HepG2 (cell line): ENCODE data around the gene PDPK1. TPM values are rescaled to one million over a fixed set of nuclear protein-coding genes. Genes with fewer than 3 reads are reported as not detected.
"Not testable (repeated sequence)": the region's sequence is repeated elsewhere in the genome, so short reads cannot be mapped to it uniquely, and the experiment has no call there.

Source experiments
- ATAC-seq: fragments of 200-7000 bp; cut with Tn5 transposase; 3 replicates; pipeline ENCODE4 v1.9.1; 2020; ENCODE audit warnings: mild to moderate bottlenecking, moderate library complexity
- BruUV-seq: library from RNA; stranded (reverse); fragments of 400-500 nt; replicated peaks from 2 replicates; lab custom pipeline; 2021; lab: Mats Ljungman, UMichigan
- CTCF ChIA-PET: fragments of 300-600 bp; formaldehyde crosslinking; extraction: SDS; loops from one replicate; lab custom pipeline; 2021; ENCODE audit warnings: low total read pairs, inconsistent platforms, low intra/inter-chr PET ratio; lab: Yijun Ruan, JAX
- POLR2A ChIA-PET: fragments of 350-600 bp; sonication (Branson Sonifier 250); formaldehyde crosslinking; loops from one replicate; lab custom pipeline; 2020; ENCODE audit warnings: antibody characterized with exemption, inconsistent platforms; lab: Yijun Ruan, JAX
- DNase-seq: peaks from one replicate; pipeline ENCODE4 v3.0.0-alpha.2; 2015; ENCODE audit warnings: low spot score
- FAIRE-seq: peaks from 3 replicates; lab custom pipeline; 2011; peaks lifted over from hg19 to GRCh38; lab: Jason Lieb, UNC
- H2AFZ ChIP-seq: one replicate; pipeline ENCODE4 v1.6.1; 2011; ENCODE audit warnings: low read length, inconsistent platforms
- H3K27ac ChIP-seq: fragments of 300-600 bp; 3 replicates; pipeline ENCODE4 v1.8.0; 2011; ENCODE audit warnings: mixed run types, mild to moderate bottlenecking, mixed read lengths, low read length, inconsistent platforms; ENCODE audit not compliant: insufficient read depth; ENCODE audit errors: extremely low read length
- H3K27me3 ChIP-seq, 2 experiments: fragments of 200-600 bp in 1 of 2; 2 replicates in 1 of 2; 3 replicates in 1 of 2; pipeline versions ENCODE4 v1.6.0 to v1.8.0; 2011; ENCODE audit warnings: low read length in 2 of 2, mild to moderate bottlenecking in 2 of 2, moderate library complexity in 2 of 2, inconsistent platforms in 1 of 2; ENCODE audit not compliant: insufficient read depth in 2 of 2, control insufficient read depth in 1 of 2
- H3K36me3 ChIP-seq, 2 experiments: fragments of 200-600 bp in 1 of 2; replicated peaks in 1 of 2; 2 replicates in 1 of 2; 3 replicates in 1 of 2; pipeline versions ENCODE4 v1.5.1 to v1.8.0; 2011; ENCODE audit warnings: low read length in 2 of 2, inconsistent platforms in 1 of 2; ENCODE audit not compliant: insufficient read depth in 2 of 2, control insufficient read depth in 1 of 2
- H3K4me1 ChIP-seq: 2 replicates; pipeline ENCODE4 v1.5.1; 2012; ENCODE audit warnings: low read length, inconsistent platforms; ENCODE audit not compliant: insufficient read depth
- H3K4me2 ChIP-seq: 2 replicates; pipeline ENCODE4 v1.6.0; 2011; ENCODE audit warnings: low read depth, low read length, inconsistent platforms
- H3K4me3 ChIP-seq, 3 experiments: fragments of 200-600 bp in 1 of 3; sonication (generic), shearing (Covaris generic) in 1 of 3; replicated peaks in 1 of 3; 2 replicates each; pipeline ENCODE4 v1.5.1; 2011 to 2016; ENCODE audit warnings: low read length in 3 of 3, inconsistent platforms in 2 of 3, low read depth in 2 of 3, mild to moderate bottlenecking in 2 of 3, control low read depth in 1 of 3, mixed read lengths in 1 of 3; ENCODE audit not compliant: insufficient read depth in 1 of 3
- H3K79me2 ChIP-seq: one replicate; pipeline ENCODE4 v1.6.1; 2011; ENCODE audit warnings: low read length, inconsistent platforms; ENCODE audit not compliant: insufficient read depth
- H3K9ac ChIP-seq: 2 replicates; pipeline ENCODE4 v1.6.0; 2011; ENCODE audit warnings: mild to moderate bottlenecking, low read depth, low read length, inconsistent platforms; ENCODE audit not compliant: insufficient read depth
- H3K9me3 ChIP-seq: 2 replicates; pipeline ENCODE4 v1.5.1; 2012; ENCODE audit warnings: mild to moderate bottlenecking, low read length
- H4K20me1 ChIP-seq: 2 replicates; pipeline ENCODE4 v1.6.0; 2011; ENCODE audit warnings: inconsistent platforms, mild to moderate bottlenecking, low read length, moderate library complexity; ENCODE audit not compliant: insufficient read depth
- KDM1A ChIP-seq: IDR thresholded peaks from 2 replicates; pipeline ENCODE4 v1.6.1; 2016; ENCODE audit warnings: missing compliant biosample characterization
- NR2F2 ChIP-seq: IDR thresholded peaks from 2 replicates; pipeline ENCODE4 v1.6.1; 2012; ENCODE audit warnings: low read depth, inconsistent platforms, borderline replicate concordance
- POLR2A ChIP-seq, 2 experiments: IDR thresholded peaks; 2 replicates each; pipeline ENCODE4 v1.6.1; 2011; ENCODE audit warnings: low read depth in 2 of 2, low read length in 2 of 2, mild to moderate bottlenecking in 1 of 2, moderate library complexity in 1 of 2; ENCODE audit not compliant: insufficient read depth in 1 of 2
- RXRB ChIP-seq: IDR thresholded peaks from 2 replicates; pipeline ENCODE4 v1.6.1; 2016; ENCODE audit warnings: borderline replicate concordance, missing genetic modification reagents, missing compliant biosample characterization
- ZMYM3 ChIP-seq: sonication (generic); formaldehyde crosslinking; IDR thresholded peaks from 2 replicates; pipeline ENCODE4 v1.5.1; 2020; ENCODE audit warnings: mild to moderate bottlenecking, missing genetic modification reagents
- ZNF121 ChIP-seq: sonication (generic); formaldehyde crosslinking; IDR thresholded peaks from 2 replicates; pipeline ENCODE4 v1.5.0; 2020; ENCODE audit warnings: mild to moderate bottlenecking, missing genetic modification reagents
- ZNF629 ChIP-seq: sonication (generic); formaldehyde crosslinking; conservative IDR thresholded peaks from 2 replicates; pipeline ENCODE4 v1.5.0; 2020; ENCODE audit warnings: missing genetic modification reagents
- WGBS: methylation state at CpG from one replicate; pipeline ENCODE4 v1.1.6; 2017; ENCODE audit warnings: low lambda C conversion rate; 5-methylcytosine and 5-hydroxymethylcytosine counted together
- in situ Hi-C: cut with HindIII; loops from 2 replicates; pipeline ENCODE4 v1.10.0; 2017; ENCODE audit warnings: low pct_unique_long_range_greater_than_20kb; ENCODE audit not compliant: extremely low pct_ligation_motif_present
- intact Hi-C: fragments of 100-400 bp; cut with micrococcal nuclease; formaldehyde crosslinking; loops from one replicate; pipeline ENCODE4 v1.10.0; 2022; ENCODE audit not compliant: unreplicated experiment
- polyA plus RNA-seq, 8 experiments: library from polyadenylated mRNA; depleted of rRNA in 3 of 8; stranded (reverse) in 7 of 8; unstranded in 1 of 8; fragments of >200 nt; fragmentation: Illumina TruSeq in 4 of 8; extraction: Trizol in 4 of 8; gene quantifications; 2 replicates each; pipeline versions ENCODE4 v1.2.1 to v1.2.3, GENCODE V29; 2011 to 2016; ENCODE audit warnings: low read depth in 4 of 8, missing spikeins in 1 of 8, mixed read lengths in 1 of 8; ENCODE audit not compliant: insufficient read depth in 1 of 8
- total RNA-seq, 5 experiments: library from RNA; depleted of rRNA; stranded (reverse); fragments of >200 nt; fragmentation: Illumina TruSeq; extraction: Trizol; gene quantifications; 2 replicates each; pipeline ENCODE4 v1.2.3, GENCODE V29; 2016; ENCODE audit warnings: low read depth in 1 of 5

Gene PDPK1
- total and polyA plus RNA-seq, 2 of the 13 experiments (the other 11 are each of a cell fraction or from before 2014, with no cell fraction given), result 59.6 to 129 TPM

GRCh38 chr16:2533912-2534311 is 3.9 kb upstream of the PDPK1 start:
- no peak overlapping the region for H3K4me2 ChIP-seq
- DNase-seq (no peak), FAIRE-seq (no peak), ATAC-seq (no peak)
- no peaks in the 10 kb centered on the region for H3K27me3 ChIP-seq
- ChIA-PET CTCF (no interaction called here), POLR2A (interaction anchor here (2.2 kb wide), 1 partner anchor 19 kb away, joined by 10 read pairs; the partner anchor contains the start of gene ATP6V0C)
- TF ChIP-seq ZNF121 (peak; percentile 76), RXRB (CRISPR knock-in tag) (no peak), NR2F2 (no peak)
- H3K4me1 ChIP-seq, result peaks cover 53% of the 10 kb centered on the region
- intact Hi-C loops, result no loop called here
- no peak overlapping the region for H3K4me3 ChIP-seq
- H2AFZ ChIP-seq, result no peak overlapping the region
- peaks cover 2 to 10% of the 10 kb centered on the region in 2 experiments; a peak in 4 of 5 replicates for H3K36me3 ChIP-seq
- H3K9me3 ChIP-seq, result no peaks in the 10 kb centered on the region
- H3K27ac ChIP-seq, result no peak overlapping the region
- no TSS peak for BruUV-seq
- WGBS, result 91% methylated on average over 11 of the region's 11 CpGs
- peaks cover 5% of the 10 kb centered on the region for H3K79me2 ChIP-seq
- in situ Hi-C loops, result no loop called here
- H4K20me1 ChIP-seq, result no peaks in the 10 kb centered on the region
- no peak overlapping the region for H3K9ac ChIP-seq

GRCh38 chr16:2534335-2534734 is 3.5 kb upstream of the PDPK1 start:
- H3K27ac ChIP-seq, result peak overlapping the region; percentile 46
- TF ChIP-seq KDM1A (peak; percentile 32; the same call in 1 of the 2 replicates), ZNF629 (CRISPR knock-in tag) (peak; percentile 95), ZMYM3 (CRISPR knock-in tag) (peak; percentile 52; the same call in 1 of the 2 replicates), POLR2A (IDR thresholded peaks at IDR 0.05; ENCODE audit: insufficient read depth in 1 of 2, low read depth in 2 of 2, low read length in 2 of 2) (0 out of 4 replicates have a peak, but pooled peaks of 1 of the 2 experiments have one; percentile 24)
- BruUV-seq, H3K79me2 ChIP-seq, H4K20me1 ChIP-seq, CTCF ChIA-PET, in situ Hi-C loops, H2AFZ ChIP-seq, ATAC-seq, intact Hi-C loops, H3K4me3 ChIP-seq, H3K9ac ChIP-seq, H3K27me3 ChIP-seq, H3K9me3 ChIP-seq, H3K36me3 ChIP-seq, DNase-seq, FAIRE-seq: not testable (repeated sequence)
- H3K4me2 ChIP-seq, result peak overlapping the region; percentile 68; the same call in 1 of the 2 replicates
- POLR2A ChIA-PET, result interaction anchor here (1.0 to 2.2 kb wide), 2 partner anchors 20 to 60 kb away, joined by 4 to 10 read pairs; partner anchors contain the start of genes ATP6V0C and TBC1D24
- peaks cover 58% of the 10 kb centered on the region for H3K4me1 ChIP-seq
- WGBS, result 34% methylated on average over 5 of the region's 5 CpGs
